ENCODE results near the gene MYH9.

- TF ChIP-seq CTCF (conservative IDR thresholded peaks at IDR 0.05; ENCODE audit: low read length) (no peak), EZH2phosphoT487 (IDR thresholded peaks at IDR 0.05; ENCODE audit: borderline replicate concordance, low read depth, low read length) (no peak)
Measured at GRCh38 chr22:36287881-36288515, 99.8 kb downstream of the MYH9 start.
